Bone marrow (tissue), 2 donors: Measurements from ENCODE around the gene ANG.
"Not testable (repeated sequence)": the region's sequence is repeated elsewhere in the genome, so short reads cannot be mapped to it uniquely, and the experiment has no call there.

Experiments used
- DNase-seq, 2 donors: peaks; one replicate each; lab custom pipeline; 2025; lab: John Stamatoyannopoulos, UW

Gene ANG

GRCh38 chr14:20688167-20688839, at the start of gene ANG:
Gene ANG, plus strand, starts transcription at chr14:20688764. Its CDS starts 4,801 bp downstream, at chr14:20693565.
- DNase-seq, result no peak

- no peak for DNase-seq
Observed at GRCh38 chr14:20641591-20641990, 47.0 kb upstream of the ANG start, which contains the start of gene OR6S1. Gene OR6S1, minus strand, starts transcription at chr14:20641691. Its CDS starts 0 bp downstream, at chr14:20641691.

GRCh38 chr14:20642182-20642581, 46.4 kb upstream of the ANG start:
- no peak for DNase-seq

- not testable (repeated sequence) for DNase-seq
Observed at GRCh38 chr14:20642755-20643154, 45.8 kb upstream of the ANG start.

GRCh38 chr14:20644520-20644919, 44.0 kb upstream of the ANG start:
- DNase-seq, result no peak

- DNase-seq, result no peak
Observed at GRCh38 chr14:20645481-20645880, 43.1 kb upstream of the ANG start.

- no peak for DNase-seq
Observed at GRCh38 chr14:20652996-20653975, 35.3 kb upstream of the ANG start.

GRCh38 chr14:20655851-20656250, 32.7 kb upstream of the ANG start:
- DNase-seq, result no peak

GRCh38 chr14:20656274-20656673, 32.3 kb upstream of the ANG start:
- no peak for DNase-seq

GRCh38 chr14:20657216-20658211, 31.1 kb upstream of the ANG start:
- DNase-seq, result no peak

- DNase-seq, result no peak
Observed at GRCh38 chr14:20658246-20658645, 30.3 kb upstream of the ANG start.

- no peak for DNase-seq
Observed at GRCh38 chr14:20659336-20659735, 29.2 kb upstream of the ANG start.

- DNase-seq, result no peak
Observed at GRCh38 chr14:20659813-20660395, 28.7 kb upstream of the ANG start.

- DNase-seq, result no peak
Observed at GRCh38 chr14:20661197-20661596, 27.4 kb upstream of the ANG start.

GRCh38 chr14:20662968-20663732, 25.4 kb upstream of the ANG start:
- peak; percentile 45 to 48 for DNase-seq

- not testable (repeated sequence) for DNase-seq
Observed at GRCh38 chr14:20666400-20666961, 22.1 kb upstream of the ANG start.

- no peak for DNase-seq
Observed at GRCh38 chr14:20667957-20668356, 20.6 kb upstream of the ANG start.

- DNase-seq, result no peak
Observed at GRCh38 chr14:20668969-20669368, 19.6 kb upstream of the ANG start.

- DNase-seq, result no peak
Observed at GRCh38 chr14:20671597-20672283, 16.8 kb upstream of the ANG start.

GRCh38 chr14:20675669-20676068, 12.9 kb upstream of the ANG start:
- DNase-seq, result no peak
